Measurements from ENCODE around the gene CHM.

DNA sequence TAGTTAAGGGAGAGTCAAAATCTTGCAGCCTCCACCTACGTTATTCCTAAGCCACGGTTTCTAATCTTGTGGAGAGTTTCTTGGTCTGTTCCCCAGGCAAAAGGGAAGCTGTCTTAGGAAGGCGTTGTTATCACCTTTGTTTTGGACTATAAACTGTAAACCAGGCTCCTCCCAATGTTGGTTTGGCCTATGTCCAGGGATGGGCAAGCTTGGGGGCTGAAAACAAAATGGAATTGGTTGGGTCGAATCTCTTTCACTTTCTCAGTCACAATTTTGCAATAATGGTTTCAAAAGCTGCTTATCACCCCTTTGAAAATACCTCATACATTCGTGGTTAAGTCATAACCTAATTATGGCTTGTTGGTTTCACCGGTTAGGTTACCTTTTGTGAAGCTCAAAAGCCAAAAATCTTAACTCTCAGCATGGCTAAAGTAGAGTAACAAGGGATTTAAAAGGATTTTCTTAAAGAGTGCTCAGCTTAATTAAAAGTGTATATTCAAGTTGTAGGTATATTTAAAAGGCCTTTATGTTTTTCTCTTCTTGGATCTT lies 232.1 kb downstream of the CHM start:
- TF ChIP-seq, protein P1, sequence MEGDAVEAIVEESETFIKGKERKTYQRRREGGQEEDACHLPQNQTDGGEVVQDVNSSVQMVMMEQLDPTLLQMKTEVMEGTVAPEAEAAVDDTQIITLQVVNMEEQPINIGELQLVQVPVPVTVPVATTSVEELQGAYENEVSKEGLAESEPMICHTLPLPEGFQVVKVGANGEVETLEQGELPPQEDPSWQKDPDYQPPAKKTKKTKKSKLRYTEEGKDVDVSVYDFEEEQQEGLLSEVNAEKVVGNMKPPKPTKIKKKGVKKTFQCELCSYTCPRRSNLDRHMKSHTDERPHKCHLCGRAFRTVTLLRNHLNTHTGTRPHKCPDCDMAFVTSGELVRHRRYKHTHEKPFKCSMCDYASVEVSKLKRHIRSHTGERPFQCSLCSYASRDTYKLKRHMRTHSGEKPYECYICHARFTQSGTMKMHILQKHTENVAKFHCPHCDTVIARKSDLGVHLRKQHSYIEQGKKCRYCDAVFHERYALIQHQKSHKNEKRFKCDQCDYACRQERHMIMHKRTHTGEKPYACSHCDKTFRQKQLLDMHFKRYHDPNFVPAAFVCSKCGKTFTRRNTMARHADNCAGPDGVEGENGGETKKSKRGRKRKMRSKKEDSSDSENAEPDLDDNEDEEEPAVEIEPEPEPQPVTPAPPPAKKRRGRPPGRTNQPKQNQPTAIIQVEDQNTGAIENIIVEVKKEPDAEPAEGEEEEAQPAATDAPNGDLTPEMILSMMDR (IDR thresholded peaks at IDR 0.05), result no peak
- TF ChIP-seq, protein P2, sequence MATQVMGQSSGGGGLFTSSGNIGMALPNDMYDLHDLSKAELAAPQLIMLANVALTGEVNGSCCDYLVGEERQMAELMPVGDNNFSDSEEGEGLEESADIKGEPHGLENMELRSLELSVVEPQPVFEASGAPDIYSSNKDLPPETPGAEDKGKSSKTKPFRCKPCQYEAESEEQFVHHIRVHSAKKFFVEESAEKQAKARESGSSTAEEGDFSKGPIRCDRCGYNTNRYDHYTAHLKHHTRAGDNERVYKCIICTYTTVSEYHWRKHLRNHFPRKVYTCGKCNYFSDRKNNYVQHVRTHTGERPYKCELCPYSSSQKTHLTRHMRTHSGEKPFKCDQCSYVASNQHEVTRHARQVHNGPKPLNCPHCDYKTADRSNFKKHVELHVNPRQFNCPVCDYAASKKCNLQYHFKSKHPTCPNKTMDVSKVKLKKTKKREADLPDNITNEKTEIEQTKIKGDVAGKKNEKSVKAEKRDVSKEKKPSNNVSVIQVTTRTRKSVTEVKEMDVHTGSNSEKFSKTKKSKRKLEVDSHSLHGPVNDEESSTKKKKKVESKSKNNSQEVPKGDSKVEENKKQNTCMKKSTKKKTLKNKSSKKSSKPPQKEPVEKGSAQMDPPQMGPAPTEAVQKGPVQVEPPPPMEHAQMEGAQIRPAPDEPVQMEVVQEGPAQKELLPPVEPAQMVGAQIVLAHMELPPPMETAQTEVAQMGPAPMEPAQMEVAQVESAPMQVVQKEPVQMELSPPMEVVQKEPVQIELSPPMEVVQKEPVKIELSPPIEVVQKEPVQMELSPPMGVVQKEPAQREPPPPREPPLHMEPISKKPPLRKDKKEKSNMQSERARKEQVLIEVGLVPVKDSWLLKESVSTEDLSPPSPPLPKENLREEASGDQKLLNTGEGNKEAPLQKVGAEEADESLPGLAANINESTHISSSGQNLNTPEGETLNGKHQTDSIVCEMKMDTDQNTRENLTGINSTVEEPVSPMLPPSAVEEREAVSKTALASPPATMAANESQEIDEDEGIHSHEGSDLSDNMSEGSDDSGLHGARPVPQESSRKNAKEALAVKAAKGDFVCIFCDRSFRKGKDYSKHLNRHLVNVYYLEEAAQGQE (IDR thresholded peaks at IDR 0.05; ENCODE audit: insufficient read depth in 1 of 2, low read depth in 2 of 2, low read length in 1 of 2), result no peak
- TF ChIP-seq POLR2AphosphoS5 (IDR thresholded peaks at IDR 0.05; ENCODE audit: low read depth, low read length) (no peak), TCF7L2 (IDR thresholded peaks at IDR 0.05; ENCODE audit: low read depth, low read length) (no peak), SIN3A (IDR thresholded peaks at IDR 0.05; ENCODE audit: borderline replicate concordance, insufficient read depth, low read depth, low read length) (no peak)

All from Panc1 (cell line).